OCI-LY7 (cell line): ENCODE measurements around the gene LAMA2. TPM values are rescaled to one million over a fixed set of nuclear protein-coding genes. Genes with fewer than 3 reads are reported as not detected.

Experiments
- BruUV-seq: library from RNA; stranded (reverse); fragments of 400-500 nt; replicated peaks from 2 replicates; lab custom pipeline; 2021; lab: Mats Ljungman, UMichigan
- CTCF ChIA-PET: fragments of 300-600 bp; sonication (Branson Sonifier 250); formaldehyde crosslinking; loops from one replicate; lab custom pipeline; 2022; ENCODE audit warnings: antibody characterized with exemption; ENCODE audit not compliant: unreplicated experiment; lab: Charles Lee
- POLR2A ChIA-PET: fragments of 300-600 bp; sonication (Branson Sonifier 250); formaldehyde crosslinking; loops from one replicate; lab custom pipeline; 2022; ENCODE audit warnings: antibody characterized with exemption; lab: Charles Lee
- DNase-seq: peaks from one replicate; pipeline ENCODE4 v3.0.0-alpha.2; 2015; ENCODE audit warnings: low spot score
- H2AFZ ChIP-seq: fragments of 200-600 bp; sonication (generic), shearing (Covaris generic); 2 replicates; pipeline ENCODE4 v1.6.1; 2014; ENCODE audit warnings: mild to moderate bottlenecking, antibody characterized with exemption, low read length, moderate library complexity
- H3K27ac ChIP-seq: fragments of 200-600 bp; sonication (generic); 2 replicates; pipeline ENCODE4 v1.5.1; 2014; ENCODE audit warnings: mixed run types, low read depth, mild to moderate bottlenecking, moderate library complexity, low read length, inconsistent platforms; ENCODE audit not compliant: poor library complexity, severe bottlenecking
- H3K36me3 ChIP-seq: fragments of 200-600 bp; sonication (generic); 2 replicates; pipeline ENCODE4 v1.6.1; 2014; ENCODE audit warnings: mild to moderate bottlenecking, antibody characterized with exemption, low read length, moderate library complexity, mixed read lengths; ENCODE audit not compliant: insufficient read depth
- H3K4me1 ChIP-seq: fragments of 200-600 bp; sonication (generic); 2 replicates; pipeline ENCODE4 v1.5.1; 2014; ENCODE audit warnings: mild to moderate bottlenecking, low read length; ENCODE audit not compliant: insufficient read depth, poor library complexity, severe bottlenecking
- H3K4me2 ChIP-seq: fragments of 200-600 bp; sonication (generic); 2 replicates; pipeline ENCODE4 v1.6.1; 2014; ENCODE audit warnings: mild to moderate bottlenecking, low read length
- H3K4me3 ChIP-seq: fragments of 200-600 bp; sonication (generic); 2 replicates; pipeline ENCODE4 v1.5.1; 2014; ENCODE audit warnings: mild to moderate bottlenecking, low read depth, low read length; ENCODE audit not compliant: poor library complexity, severe bottlenecking
- H3K79me2 ChIP-seq: fragments of 200-600 bp; sonication (generic); 2 replicates; pipeline ENCODE4 v1.6.1; 2016; ENCODE audit warnings: low read depth, mild to moderate bottlenecking, low read length, moderate library complexity, mixed read lengths; ENCODE audit not compliant: insufficient read depth
- H3K9me2 ChIP-seq: fragments of 200-600 bp; sonication (generic); 2 replicates; pipeline ENCODE4 v1.6.1; 2016; ENCODE audit warnings: mild to moderate bottlenecking, low read length, mixed read lengths; ENCODE audit not compliant: insufficient read depth
- H3K9me3 ChIP-seq: fragments of 200-600 bp; sonication (generic); 2 replicates; pipeline ENCODE4 v1.6.1; 2014; ENCODE audit warnings: mild to moderate bottlenecking, mixed run types, low read length, mixed read lengths
- H4K20me1 ChIP-seq: fragments of 200-600 bp; sonication (generic); 2 replicates; pipeline ENCODE4 v1.6.1; 2014; ENCODE audit warnings: mild to moderate bottlenecking, antibody characterized with exemption, low read length, moderate library complexity, mixed read lengths; ENCODE audit not compliant: insufficient read depth
- CTCF ChIP-seq: fragments of 200-600 bp; sonication (generic); conservative IDR thresholded peaks from 2 replicates; pipeline ENCODE4 v1.5.1; 2014; ENCODE audit warnings: mild to moderate bottlenecking, antibody characterized with exemption, low read length, moderate library complexity, mixed read lengths
- EZH2phosphoT487 ChIP-seq: fragments of 200-600 bp; sonication (generic); IDR thresholded peaks from 2 replicates; pipeline ENCODE4 v1.6.1; 2018; ENCODE audit warnings: low read depth, borderline replicate concordance, mild to moderate bottlenecking, mixed run types, antibody characterized with exemption, low read length, moderate library complexity, mixed read lengths
- intact Hi-C: fragments of 100-400 bp; cut with micrococcal nuclease; formaldehyde crosslinking; loops from one replicate; pipeline ENCODE4 v1.10.0; 2022; ENCODE audit not compliant: unreplicated experiment
- total RNA-seq, 2 experiments: library from RNA; depleted of rRNA in 1 of 2; stranded (reverse); fragments of >200 nt in 1 of 2; shearing (Covaris generic) in 1 of 2; gene quantifications; 2 replicates each; pipeline ENCODE4 v1.2.3, GENCODE V29; 2014 to 2022

Gene LAMA2
- total RNA-seq, 2 experiments from 2014 or later = not detected

GRCh38 chr6:129031051-129031599 lies 148.2 kb downstream of the LAMA2 start:
- no peaks in the 10 kb centered on the region for H3K9me3 ChIP-seq
- no peaks in the 10 kb centered on the region for H3K9me2 ChIP-seq
- BruUV-seq = no TSS peak
- H3K4me1 ChIP-seq = no peaks in the 10 kb centered on the region
- intact Hi-C loops = no loop called here
- DNase-seq = no peak
- H3K4me3 ChIP-seq = no peak overlapping the region
- ChIA-PET POLR2A (interaction anchor here (0.7 kb wide), 1 partner anchor 85 kb away, joined by 3 read pairs; no protein-coding TSS in a partner anchor), CTCF (no interaction called here)
- H2AFZ ChIP-seq = no peak overlapping the region
- no peak for TF ChIP-seq CTCF
- TF ChIP-seq EZH2phosphoT487 = no peak
- no peak overlapping the region for H3K4me2 ChIP-seq
- H3K36me3 ChIP-seq = no peaks in the 10 kb centered on the region
- no peaks in the 10 kb centered on the region for H4K20me1 ChIP-seq
- H3K27ac ChIP-seq = no peak overlapping the region
- no peaks in the 10 kb centered on the region for H3K79me2 ChIP-seq

- CTCF ChIA-PET = no interaction called here
- H2AFZ ChIP-seq = no peak overlapping the region
- TF ChIP-seq CTCF (no peak), EZH2phosphoT487 (no peak)
- no peak overlapping the region for H3K27ac ChIP-seq
- no TSS peak for BruUV-seq
- H3K36me3 ChIP-seq = no peaks in the 10 kb centered on the region
- DNase-seq = no peak
- no peak overlapping the region for H3K4me3 ChIP-seq
- H3K79me2 ChIP-seq = no peaks in the 10 kb centered on the region
- H4K20me1 ChIP-seq = no peaks in the 10 kb centered on the region
- no peaks in the 10 kb centered on the region for H3K9me2 ChIP-seq
- H3K4me1 ChIP-seq = no peaks in the 10 kb centered on the region
- POLR2A ChIA-PET = no interaction called here
- no peaks in the 10 kb centered on the region for H3K9me3 ChIP-seq
- no peak overlapping the region for H3K4me2 ChIP-seq
- intact Hi-C loops = no loop called here
Measured at GRCh38 chr6:129032602-129033001, 149.7 kb downstream of the LAMA2 start.

- no peaks in the 10 kb centered on the region for H3K9me2 ChIP-seq
- POLR2A ChIA-PET = no interaction called here
- H3K4me3 ChIP-seq = no peak overlapping the region
- H2AFZ ChIP-seq = no peak overlapping the region
- H3K9me3 ChIP-seq = no peaks in the 10 kb centered on the region
- TF ChIP-seq CTCF = no peak
- no peak for TF ChIP-seq EZH2phosphoT487
- no peaks in the 10 kb centered on the region for H3K79me2 ChIP-seq
- no peaks in the 10 kb centered on the region for H3K4me1 ChIP-seq
- CTCF ChIA-PET = no interaction called here
- no TSS peak for BruUV-seq
- no peaks in the 10 kb centered on the region for H4K20me1 ChIP-seq
- intact Hi-C loops = no loop called here
- no peak overlapping the region for H3K4me2 ChIP-seq
- DNase-seq = no peak
- no peaks in the 10 kb centered on the region for H3K36me3 ChIP-seq
- H3K27ac ChIP-seq = no peak overlapping the region
Measured at GRCh38 chr6:129033180-129033579, 150.2 kb downstream of the LAMA2 start.
